GM13977 (cell line): ENCODE results near the gene MYLK2.
A peak's percentile ranks its signal among the peaks of the same experiment; 100 is the strongest.

Experiments
- DNase-seq: peaks from one replicate; pipeline ENCODE4 v3.0.0; 2012; ENCODE audit warnings: low spot score
- CTCF ChIP-seq: IDR thresholded peaks from 2 replicates; pipeline ENCODE4 v1.5.1; 2012; ENCODE audit warnings: mild to moderate bottlenecking, control low read depth; ENCODE audit not compliant: insufficient read depth; ENCODE audit errors: extremely low read depth, missing control alignments
- in situ Hi-C: fragments of 300-500 bp; cut with MboI; formaldehyde crosslinking; loops from one replicate; pipeline ENCODE4 v1.12.0; 2022; ENCODE audit warnings: low sequenced_read_pairs, low pct_unique_long_range_greater_than_20kb, mixed read lengths, inconsistent platforms; ENCODE audit not compliant: unreplicated experiment

MYLK2 gene

GRCh38 chr20:31859266-31859997, 40.3 kb downstream of the MYLK2 start:
- no peak for DNase-seq
- in situ Hi-C loops, result no loop called here

GRCh38 chr20:31859998-31860380, 40.8 kb downstream of the MYLK2 start:
- no peak for TF ChIP-seq CTCF
- in situ Hi-C loops, result no loop called here
- DNase-seq, result no peak

More at GRCh38 chr20:31859266-31859997, 40.3 kb downstream of the MYLK2 start:
- no peak for TF ChIP-seq CTCF

- in situ Hi-C loops, result no loop called here
- TF ChIP-seq CTCF, result no peak
- DNase-seq, result no peak
These were observed 41.4 kb downstream of the MYLK2 start for GRCh38 chr20:31860390-31861134.

- in situ Hi-C loops, result no loop called here
- TF ChIP-seq CTCF, result no peak
- peak; percentile 56 for DNase-seq
These were observed 41.9 kb downstream of the MYLK2 start for GRCh38 chr20:31861135-31861384.

- in situ Hi-C loops, result no loop called here
- peak; percentile 97 for DNase-seq
These were observed 42.4 kb downstream of the MYLK2 start for GRCh38 chr20:31861385-31862156.

More at GRCh38 chr20:31861385-31862156, 42.4 kb downstream of the MYLK2 start:
- no peak for TF ChIP-seq CTCF
